Liver (tissue), 9 donors: ENCODE results near the gene MARCHF3. TPM values are rescaled to one million over a fixed set of nuclear protein-coding genes. Genes with fewer than 3 reads are reported as not detected.

ENCODE experiments used
- DNase-seq: peaks from one replicate; pipeline ENCODE4 v3.0.0-alpha.2; 2017; ENCODE audit warnings: low spot score
- H3K27ac ChIP-seq, 2 donors: one replicate each; pipeline ENCODE4 v1.7.0; 2013; ENCODE audit warnings: inconsistent platforms in 2 of 2, low read length in 2 of 2, control low read depth in 1 of 2, low read depth in 1 of 2, mild to moderate bottlenecking in 1 of 2
- H3K27me3 ChIP-seq, 4 donors: one replicate each; pipeline versions ENCODE4 v1.6.1 to v1.7.0; 2013; ENCODE audit warnings: low read length in 3 of 4, inconsistent platforms in 1 of 4, mild to moderate bottlenecking in 1 of 4, moderate library complexity in 1 of 4; ENCODE audit not compliant: control insufficient read depth in 4 of 4, insufficient read depth in 4 of 4
- H3K36me3 ChIP-seq, 4 donors: one replicate each; pipeline versions ENCODE4 v1.6.1 to v1.7.0; 2013; ENCODE audit warnings: low read length in 3 of 4, mild to moderate bottlenecking in 3 of 4, low read depth in 1 of 4, moderate library complexity in 1 of 4; ENCODE audit not compliant: control insufficient read depth in 4 of 4, insufficient read depth in 3 of 4
- H3K4me1 ChIP-seq, 4 donors: one replicate each; pipeline versions ENCODE4 v1.6.1 to v1.7.0; 2013; ENCODE audit warnings: low read length in 3 of 4, mild to moderate bottlenecking in 3 of 4, moderate library complexity in 1 of 4; ENCODE audit not compliant: control insufficient read depth in 4 of 4, insufficient read depth in 4 of 4
- H3K4me3 ChIP-seq, 3 donors: one replicate each; pipeline versions ENCODE4 v1.6.1 to v1.7.0; 2013; ENCODE audit warnings: low read length in 3 of 3, control low read depth in 1 of 3, low read depth in 1 of 3, mild to moderate bottlenecking in 1 of 3
- H3K9ac ChIP-seq, 2 donors: one replicate each; pipeline ENCODE4 v1.7.0; 2013; ENCODE audit warnings: low read length in 2 of 2, mild to moderate bottlenecking in 2 of 2, moderate library complexity in 2 of 2, control low read depth in 1 of 2, low read depth in 1 of 2
- H3K9me3 ChIP-seq, 4 donors: one replicate each; pipeline versions ENCODE4 v1.6.1 to v1.7.0; 2013; ENCODE audit warnings: low read length in 3 of 4; ENCODE audit not compliant: control insufficient read depth in 4 of 4
- ATF3 ChIP-seq: IDR thresholded peaks from 2 replicates; pipeline ENCODE4 v1.6.1; 2016; ENCODE audit warnings: antibody characterized with exemption
- EGR1 ChIP-seq, 2 donors: IDR thresholded peaks; 2 replicates each; pipeline ENCODE4 v1.6.1; 2016 to 2018; ENCODE audit warnings: antibody characterized with exemption in 2 of 2, low read depth in 2 of 2
- FOXA1 ChIP-seq: IDR thresholded peaks from 2 replicates; pipeline ENCODE4 v1.6.1; 2016; ENCODE audit warnings: antibody characterized with exemption
- FOXA2 ChIP-seq: IDR thresholded peaks from 2 replicates; pipeline ENCODE4 v1.6.1; 2016; ENCODE audit warnings: antibody characterized with exemption
- GABPA ChIP-seq, 2 donors: IDR thresholded peaks in 1 of 2; conservative IDR thresholded peaks in 1 of 2; 2 replicates each; pipeline ENCODE4 v1.6.1; 2016; ENCODE audit warnings: antibody characterized with exemption in 2 of 2, mild to moderate bottlenecking in 1 of 2, moderate library complexity in 1 of 2
- HNF4A ChIP-seq, 2 donors: conservative IDR thresholded peaks; 2 replicates each; pipeline ENCODE4 v1.6.1; 2016; ENCODE audit warnings: antibody characterized with exemption in 2 of 2, mild to moderate bottlenecking in 2 of 2
- JUND ChIP-seq, 2 donors: IDR thresholded peaks; 2 replicates each; pipeline ENCODE4 v1.6.1; 2016; ENCODE audit warnings: antibody characterized with exemption in 2 of 2
- RAD21 ChIP-seq, 2 donors: IDR thresholded peaks; 2 replicates each; pipeline ENCODE4 v1.6.1; 2016; ENCODE audit warnings: antibody characterized with exemption in 2 of 2, mild to moderate bottlenecking in 2 of 2
- REST ChIP-seq: IDR thresholded peaks from 2 replicates; pipeline ENCODE4 v1.6.1; 2016; ENCODE audit warnings: antibody characterized with exemption, mild to moderate bottlenecking
- RXRA ChIP-seq, 2 donors: IDR thresholded peaks; 2 replicates each; pipeline ENCODE4 v1.6.1; 2017 to 2018; ENCODE audit warnings: antibody characterized with exemption in 2 of 2, mild to moderate bottlenecking in 1 of 2
- SP1 ChIP-seq: IDR thresholded peaks from 2 replicates; pipeline ENCODE4 v1.6.1; 2018; ENCODE audit warnings: antibody characterized with exemption, mild to moderate bottlenecking
- TAF1 ChIP-seq: conservative IDR thresholded peaks from 2 replicates; pipeline ENCODE4 v1.6.1; 2016; ENCODE audit warnings: antibody characterized with exemption, mild to moderate bottlenecking
- YY1 ChIP-seq: IDR thresholded peaks from 2 replicates; pipeline ENCODE4 v1.6.1; 2016; ENCODE audit warnings: antibody characterized with exemption, mild to moderate bottlenecking
- ZBTB33 ChIP-seq: IDR thresholded peaks from 2 replicates; pipeline ENCODE4 v1.6.1; 2016; ENCODE audit warnings: antibody characterized with exemption
- WGBS: extraction: QIAGEN DNeasy Blood & Tissue Kit; methylation state at CpG from one replicate; pipeline ENCODE4 v1.1.7; 2013; 5-methylcytosine and 5-hydroxymethylcytosine counted together
- polyA plus RNA-seq, 2 donors: library from polyadenylated mRNA; stranded (reverse) in 1 of 2; unstranded in 1 of 2; fragments of 200-250 nt in 1 of 2; fragments of >200 nt in 1 of 2; fragmentation: Nextera tagmentation in 1 of 2; extraction: Ambion mirVana in 1 of 2; gene quantifications; one replicate each; pipeline versions ENCODE4 v1.2.1 to v1.2.3, GENCODE V29; 2013 to 2015
- total RNA-seq, 2 donors: library from RNA; depleted of rRNA; stranded (reverse); fragments of >200 nt; gene quantifications; one replicate each; pipeline ENCODE4 v1.2.3, GENCODE V29; 2014
- donor health status: healthy.
- donor health status: healthy.
- donor health status: healthy.
- donor health status: healthy.
- donor health status: healthy.

Gene MARCHF3
- total and polyA plus RNA-seq, 4 donors, result 0.93 to 51.0 (median 1.4) TPM

DNA sequence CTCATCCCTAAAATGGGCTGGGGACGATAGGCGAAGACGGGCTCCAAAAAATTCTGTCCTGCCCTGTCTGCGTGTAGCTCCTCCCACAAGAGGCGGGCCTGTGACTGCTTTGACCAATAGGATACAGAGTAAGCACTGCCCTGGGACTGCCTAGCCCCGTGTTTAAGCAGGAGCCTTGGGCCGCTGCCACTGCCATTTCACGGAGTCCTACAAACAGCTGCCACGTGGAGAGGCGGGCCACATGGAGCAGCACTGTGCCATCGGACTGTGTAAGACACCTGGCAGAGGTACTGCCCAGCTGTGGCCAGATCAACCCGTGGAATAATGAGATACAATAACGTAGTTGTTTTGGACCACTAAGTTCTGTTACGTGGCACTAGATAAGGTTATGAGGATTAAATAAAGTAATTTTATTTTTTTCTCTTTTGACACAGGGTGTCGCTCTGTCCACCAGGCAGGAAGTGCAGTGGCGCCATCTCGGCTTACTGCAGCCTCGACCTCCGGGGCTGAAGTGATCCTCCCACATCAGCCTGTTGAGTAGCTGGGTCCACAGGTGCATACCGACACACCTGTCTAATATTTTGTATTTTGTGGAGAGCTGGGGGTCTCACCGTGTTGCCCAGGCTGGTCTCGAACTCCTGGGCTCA lies 166.2 kb downstream of the MARCHF3 start:
- H3K27ac ChIP-seq, result no peak overlapping the region
- 95% methylated on average over 22 of the region's 22 CpGs for WGBS
- H3K27me3 ChIP-seq, result no peaks in the 10 kb centered on the region
- H3K4me1 ChIP-seq, result no peaks in the 10 kb centered on the region
- no peak for TF ChIP-seq ZBTB33
- DNase-seq, result no peak
- no peaks in the 10 kb centered on the region for H3K36me3 ChIP-seq
- no peaks in the 10 kb centered on the region for H3K9me3 ChIP-seq
- no peak overlapping the region for H3K9ac ChIP-seq
- H3K4me3 ChIP-seq, result no peak overlapping the region

DNA sequence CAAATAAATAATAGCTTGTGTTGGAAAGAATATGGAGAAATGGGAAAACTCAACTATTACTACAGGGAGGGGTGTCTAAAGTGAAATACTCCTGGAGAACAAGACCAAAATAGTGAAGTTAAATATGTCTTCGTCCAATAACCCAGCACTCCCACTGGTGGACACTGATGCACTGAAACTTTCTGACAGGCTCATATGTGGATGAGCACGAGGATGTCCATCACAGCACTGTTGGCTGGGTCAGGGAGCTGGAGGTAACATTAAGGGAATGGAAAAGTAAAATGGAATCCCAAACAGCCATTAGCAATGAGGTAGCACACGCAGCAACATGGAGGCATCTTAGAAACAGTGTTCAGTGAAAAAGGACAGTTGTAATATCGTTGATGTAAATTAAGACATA lies 167.0 kb downstream of the MARCHF3 start:
- no peaks in the 10 kb centered on the region for H3K36me3 ChIP-seq
- WGBS, result 97% methylated on average over 4 of the region's 4 CpGs
- no peaks in the 10 kb centered on the region for H3K4me1 ChIP-seq
- no peak overlapping the region for H3K9ac ChIP-seq
- TF ChIP-seq JUND (IDR thresholded peaks at IDR 0.05), result no peak
- no peak for TF ChIP-seq EGR1 (IDR thresholded peaks at IDR 0.05; ENCODE audit: low read depth in 2 of 2)
- no peak for TF ChIP-seq TAF1
- TF ChIP-seq FOXA1, result no peak
- TF ChIP-seq REST, result no peak
- no peak for DNase-seq
- H3K9me3 ChIP-seq, result no peaks in the 10 kb centered on the region
- H3K27me3 ChIP-seq, result no peaks in the 10 kb centered on the region
- no peak overlapping the region for H3K27ac ChIP-seq
- no peak overlapping the region for H3K4me3 ChIP-seq

GRCh38 chr5:126858441-126858840 lies 171.9 kb downstream of the MARCHF3 start:
- Histone ChIP-seq H3K9ac (no peak overlapping the region), H3K4me1 (no peaks in the 10 kb centered on the region), H3K4me3 (no peak overlapping the region), H3K27me3 (no peaks in the 10 kb centered on the region), H3K9me3 (no peaks in the 10 kb centered on the region), H3K36me3 (no peaks in the 10 kb centered on the region), H3K27ac (no peak overlapping the region)
- no peak for TF ChIP-seq EGR1 (IDR thresholded peaks at IDR 0.05; ENCODE audit: low read depth in 2 of 2)
- TF ChIP-seq RAD21 (IDR thresholded peaks at IDR 0.05), result no peak
- TF ChIP-seq RXRA (IDR thresholded peaks at IDR 0.05), result no peak
- TF ChIP-seq FOXA2, result no peak
- TF ChIP-seq GABPA (IDR thresholded peaks at IDR 0.05 in 1 of 2, conservative IDR thresholded peaks at IDR 0.05 in 1 of 2), result no peak
- TF ChIP-seq SP1, result no peak
- TF ChIP-seq ATF3, result no peak
- TF ChIP-seq HNF4A (conservative IDR thresholded peaks at IDR 0.05), result no peak
- no peak for TF ChIP-seq REST
- TF ChIP-seq JUND (IDR thresholded peaks at IDR 0.05), result no peak
- TF ChIP-seq YY1, result no peak
- TF ChIP-seq ZBTB33, result no peak
- 95% methylated on average over 11 of the region's 11 CpGs for WGBS
- no peak for DNase-seq
